Fibroblast of lung (primary cell): ENCODE data around the gene PTCH2.

ENCODE experiments used
- EZH2 ChIP-seq: IDR thresholded peaks from 2 replicates; pipeline ENCODE4 v1.5.1; 2012; ENCODE audit warnings: low read length, control low read depth, mild to moderate bottlenecking; ENCODE audit errors: missing control alignments
- TF ChIP-seq, protein P1 (sequence below), 2 donors: IDR thresholded peaks in 1 of 2; conservative IDR thresholded peaks in 1 of 2; 1 replicate in 1 of 2; 2 replicates in 1 of 2; pipeline ENCODE4 v1.5.1; 2011 to 2012; ENCODE audit warnings: low read length in 2 of 2, control low read depth in 1 of 2, inconsistent platforms in 1 of 2, low read depth in 1 of 2, mild to moderate bottlenecking in 1 of 2

DNA sequence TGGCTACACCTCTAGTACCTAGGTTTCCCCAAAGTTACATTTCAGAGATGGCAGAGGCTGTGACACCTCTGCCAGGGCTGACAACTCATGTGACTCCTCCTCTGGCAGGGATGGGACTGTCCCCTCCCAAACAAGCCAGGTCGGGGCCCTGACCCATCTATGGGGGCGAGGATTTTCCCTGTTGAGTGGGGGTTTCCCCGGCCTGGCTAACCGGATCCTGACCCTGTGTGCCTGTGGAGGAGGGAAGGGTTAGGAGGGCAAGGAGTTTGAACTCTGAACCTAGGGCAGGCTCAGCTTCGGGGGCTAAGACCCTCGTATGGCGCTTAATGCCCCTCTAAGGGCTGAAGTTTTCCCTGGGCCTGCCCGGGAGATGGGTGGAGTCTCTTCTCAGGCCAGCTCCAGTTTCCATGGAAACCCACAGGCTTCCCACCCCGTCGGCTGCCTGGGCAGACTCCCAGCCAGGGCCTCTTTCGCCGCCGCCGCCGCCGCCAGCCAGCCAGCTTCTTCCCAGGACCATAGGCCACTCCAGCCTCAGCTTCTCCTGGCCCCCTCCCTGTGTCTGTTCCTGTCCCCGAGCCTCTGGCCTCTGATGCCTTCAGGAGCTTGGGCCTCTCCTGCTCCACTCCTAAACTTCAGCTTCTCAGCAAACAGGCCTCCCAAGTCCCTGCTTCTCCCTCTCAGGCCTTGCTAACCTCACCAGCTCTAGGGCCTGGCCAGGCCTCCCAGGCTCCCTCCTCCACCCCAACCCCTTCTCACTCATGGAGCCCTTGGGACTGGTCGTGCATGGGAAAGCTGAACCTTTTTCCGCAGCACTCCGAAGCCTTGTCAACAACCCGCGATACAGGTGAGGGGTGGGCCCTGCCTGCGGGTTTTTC, 34.8 kb downstream of the PTCH2 start, which contains the start of gene BTBD19:
- TF ChIP-seq, protein P1, sequence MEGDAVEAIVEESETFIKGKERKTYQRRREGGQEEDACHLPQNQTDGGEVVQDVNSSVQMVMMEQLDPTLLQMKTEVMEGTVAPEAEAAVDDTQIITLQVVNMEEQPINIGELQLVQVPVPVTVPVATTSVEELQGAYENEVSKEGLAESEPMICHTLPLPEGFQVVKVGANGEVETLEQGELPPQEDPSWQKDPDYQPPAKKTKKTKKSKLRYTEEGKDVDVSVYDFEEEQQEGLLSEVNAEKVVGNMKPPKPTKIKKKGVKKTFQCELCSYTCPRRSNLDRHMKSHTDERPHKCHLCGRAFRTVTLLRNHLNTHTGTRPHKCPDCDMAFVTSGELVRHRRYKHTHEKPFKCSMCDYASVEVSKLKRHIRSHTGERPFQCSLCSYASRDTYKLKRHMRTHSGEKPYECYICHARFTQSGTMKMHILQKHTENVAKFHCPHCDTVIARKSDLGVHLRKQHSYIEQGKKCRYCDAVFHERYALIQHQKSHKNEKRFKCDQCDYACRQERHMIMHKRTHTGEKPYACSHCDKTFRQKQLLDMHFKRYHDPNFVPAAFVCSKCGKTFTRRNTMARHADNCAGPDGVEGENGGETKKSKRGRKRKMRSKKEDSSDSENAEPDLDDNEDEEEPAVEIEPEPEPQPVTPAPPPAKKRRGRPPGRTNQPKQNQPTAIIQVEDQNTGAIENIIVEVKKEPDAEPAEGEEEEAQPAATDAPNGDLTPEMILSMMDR (conservative IDR thresholded peaks at IDR 0.05 in 1 of 2, IDR thresholded peaks at IDR 0.05 in 1 of 2; ENCODE audit: low read depth in 1 of 2, low read length in 2 of 2) = no peak
- TF ChIP-seq EZH2 = no peak
